Hematopoietic multipotent progenitor cell (in vitro differentiated cells): ENCODE measurements around the gene KIAA1958. TPM values are rescaled to one million over a fixed set of nuclear protein-coding genes. Genes with fewer than 3 reads are reported as not detected.

ENCODE experiments used
- DNase-seq, 3 donors: peaks; one replicate each; pipeline ENCODE4 v3.0.0-alpha.2; 2011 to 2015; ENCODE audit warnings: low read depth in 2 of 3, low spot score in 2 of 3
- total RNA-seq: library from RNA; depleted of rRNA; stranded (reverse); fragments of >200 nt; gene quantifications from one replicate; pipeline ENCODE4 v1.2.3, GENCODE V29; 2012

Gene KIAA1958
- total RNA-seq, 1 donor: 5.7 TPM

DNA sequence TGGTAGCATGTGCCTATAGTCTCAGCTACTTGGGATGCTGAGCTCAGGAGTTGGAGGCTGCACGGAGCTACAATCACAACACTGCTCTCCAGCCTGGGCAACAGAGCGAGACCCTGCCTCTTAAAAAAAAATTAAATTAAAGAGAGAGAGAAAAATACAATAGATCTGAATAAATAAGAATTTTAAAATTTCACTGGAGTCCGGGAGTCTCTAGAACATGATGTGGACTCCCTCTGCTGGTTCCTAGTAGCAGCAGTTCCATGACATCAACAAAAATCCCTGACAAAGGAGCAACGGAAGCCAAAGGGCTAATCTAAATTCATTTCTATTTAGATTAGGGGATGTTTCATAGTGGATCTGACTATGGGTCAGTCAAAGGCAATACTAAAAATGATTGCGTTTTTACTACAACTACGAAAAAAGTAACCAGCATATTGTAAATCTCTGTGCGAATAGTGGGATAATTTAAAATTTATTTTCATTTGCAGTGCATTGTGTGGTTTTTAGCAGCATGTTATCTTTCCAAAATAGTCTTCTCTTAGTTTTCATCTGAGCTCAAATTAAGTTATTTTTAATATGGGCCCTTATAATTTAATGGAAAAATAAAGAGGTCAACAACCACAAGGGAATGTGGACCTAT is 224.5 kb downstream of the KIAA1958 start:
- peak in 2 of 3 donors; percentile 21 to 49 for DNase-seq

GRCh38 chr9:112712678-112713077 is 226.1 kb downstream of the KIAA1958 start:
- DNase-seq: no peak

DNA sequence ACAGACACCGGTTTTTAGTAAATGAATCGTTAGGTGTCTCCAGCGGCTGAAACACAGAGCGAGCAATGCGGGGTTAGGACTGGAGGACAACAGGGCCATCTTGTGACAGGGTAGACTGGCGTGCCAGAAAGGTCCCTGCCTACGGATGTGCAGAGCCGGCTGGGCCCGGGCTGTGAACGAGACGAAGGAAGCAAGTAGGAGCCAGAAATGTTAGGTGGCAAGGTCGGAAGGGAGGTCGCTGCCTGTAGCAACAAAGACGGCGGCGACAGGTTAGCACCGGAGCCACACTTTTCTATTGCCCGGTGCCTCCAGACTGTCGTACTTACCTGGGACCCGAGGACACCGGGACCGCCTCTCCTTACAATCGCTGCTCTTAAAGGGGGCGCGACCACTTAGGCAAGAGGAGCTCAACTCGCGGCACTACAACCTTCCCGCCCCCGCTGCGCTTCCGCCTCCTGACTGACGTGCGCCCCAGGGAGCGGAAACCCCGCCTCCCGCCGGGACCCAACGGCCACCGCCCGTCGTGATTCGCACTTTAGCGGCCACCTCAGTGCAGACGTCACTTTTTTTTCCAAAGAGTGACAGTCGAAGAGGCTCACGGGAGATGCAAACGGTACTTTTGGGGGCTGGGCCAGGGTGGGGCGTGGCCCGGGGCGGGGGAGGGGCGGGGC is 231.2 kb downstream of the KIAA1958 start, which contains the start of gene INIP:
Gene INIP, minus strand, starts transcription at position 457 of the 671 bp plus-strand sequence. CDS start 1,632 bp downstream, outside the sequence.
- DNase-seq: peak; percentile 94 to 99 (median 98)

Other genes starting within 250 kb of the KIAA1958 start
- 34.5 TPM for gene PTBP3, start 153.2 kb upstream of the KIAA1958 start, total RNA-seq
- gene HSDL2, start 106.7 kb upstream of the KIAA1958 start, total RNA-seq: 17.0 TPM
- 6.7 TPM for gene INIP, start 231.3 kb downstream of the KIAA1958 start, total RNA-seq